ENCODE data around the gene HRH1. TPM values are rescaled to one million over a fixed set of nuclear protein-coding genes. Genes with fewer than 3 reads are reported as not detected.

Gene HRH1
- total RNA-seq, 1 donor from 2014 or later: 0.19 TPM

- no peak overlapping the region for H3K4me3 Mint-ChIP-seq
- H4K20me1 ChIP-seq (ENCODE audit: low read depth): no peaks in the 10 kb centered on the region
- no peaks in the 10 kb centered on the region for H3K27me3 ChIP-seq
- H2AFZ ChIP-seq (replicated peaks): no peak overlapping the region
- no peak for DNase-seq (ENCODE audit: low spot score)
- H3F3A ChIP-seq (ENCODE audit: low read depth): no peaks in the 10 kb centered on the region
- no peak for TF ChIP-seq EZH2 (IDR thresholded peaks at IDR 0.05)
- TF ChIP-seq EZH2phosphoT487 (IDR thresholded peaks at IDR 0.05): no peak
- no peak for TF ChIP-seq CTCF (IDR thresholded peaks at IDR 0.05)
- peaks cover 23% of the 10 kb centered on the region for H3K79me2 ChIP-seq (ENCODE audit: low read depth)
- H3K4me1 ChIP-seq: peaks cover 8% of the 10 kb centered on the region
- no peaks in the 10 kb centered on the region for H3K9me3 Mint-ChIP-seq
- H3K4me1 Mint-ChIP-seq: peaks cover 8% of the 10 kb centered on the region
- H3K27me3 Mint-ChIP-seq (ENCODE audit: insufficient read depth, low read depth): no peaks in the 10 kb centered on the region
- no peak overlapping the region for H3K4me3 ChIP-seq
- no peaks in the 10 kb centered on the region for H3K36me3 Mint-ChIP-seq
- no peak overlapping the region for H3K27ac ChIP-seq
- H3K27ac Mint-ChIP-seq: no peak overlapping the region
- no peaks in the 10 kb centered on the region for H3K36me3 ChIP-seq
- H3K4me2 ChIP-seq: no peak overlapping the region
- H3K9ac ChIP-seq: no peak overlapping the region
- H3K9me3 ChIP-seq (ENCODE audit: low read depth): no peaks in the 10 kb centered on the region
These were observed 122.6 kb downstream of the HRH1 start for GRCh38 chr3:11276901-11277300.

- H2AFZ ChIP-seq (replicated peaks): no peak overlapping the region
- H4K20me1 ChIP-seq (ENCODE audit: low read depth): no peaks in the 10 kb centered on the region
- no peaks in the 10 kb centered on the region for H3F3A ChIP-seq (ENCODE audit: low read depth)
- H3K36me3 ChIP-seq: no peaks in the 10 kb centered on the region
- TF ChIP-seq CTCF (IDR thresholded peaks at IDR 0.05): no peak
- no peak for TF ChIP-seq EZH2phosphoT487 (IDR thresholded peaks at IDR 0.05)
- TF ChIP-seq EZH2 (IDR thresholded peaks at IDR 0.05): no peak
- Mint-ChIP-seq H3K36me3 (no peaks in the 10 kb centered on the region), H3K9me3 (no peaks in the 10 kb centered on the region), H3K4me1 (no peaks in the 10 kb centered on the region), H3K4me3 (no peak overlapping the region), H3K27me3 (ENCODE audit: insufficient read depth, low read depth) (no peaks in the 10 kb centered on the region), H3K27ac (no peak overlapping the region)
- no peak overlapping the region for H3K4me3 ChIP-seq
- no peak overlapping the region for H3K4me2 ChIP-seq
- H3K4me1 ChIP-seq: no peaks in the 10 kb centered on the region
- H3K27me3 ChIP-seq: no peaks in the 10 kb centered on the region
- H3K79me2 ChIP-seq (ENCODE audit: low read depth): no peaks in the 10 kb centered on the region
- DNase-seq (ENCODE audit: low spot score): no peak
- H3K27ac ChIP-seq: no peak overlapping the region
- H3K9ac ChIP-seq: no peak overlapping the region
- H3K9me3 ChIP-seq (ENCODE audit: low read depth): no peaks in the 10 kb centered on the region
These were observed 128.2 kb downstream of the HRH1 start for GRCh38 chr3:11282250-11283138.

- Mint-ChIP-seq H3K27me3 (ENCODE audit: insufficient read depth, low read depth) (no peaks in the 10 kb centered on the region), H3K4me1 (no peaks in the 10 kb centered on the region), H3K4me3 (no peak overlapping the region), H3K27ac (no peak overlapping the region), H3K9me3 (no peaks in the 10 kb centered on the region), H3K36me3 (no peaks in the 10 kb centered on the region)
- no peaks in the 10 kb centered on the region for H3F3A ChIP-seq (ENCODE audit: low read depth)
- no peak overlapping the region for H3K4me3 ChIP-seq
- no peaks in the 10 kb centered on the region for H3K4me1 ChIP-seq
- H3K4me2 ChIP-seq: no peak overlapping the region
- no peak for DNase-seq (ENCODE audit: low spot score)
- no peaks in the 10 kb centered on the region for H3K36me3 ChIP-seq
- H4K20me1 ChIP-seq (ENCODE audit: low read depth): no peaks in the 10 kb centered on the region
- TF ChIP-seq CTCF (IDR thresholded peaks at IDR 0.05) (no peak), EZH2 (IDR thresholded peaks at IDR 0.05) (no peak), EZH2phosphoT487 (IDR thresholded peaks at IDR 0.05) (no peak)
- no peak overlapping the region for H3K27ac ChIP-seq
- no peaks in the 10 kb centered on the region for H3K79me2 ChIP-seq (ENCODE audit: low read depth)
- no peaks in the 10 kb centered on the region for H3K9me3 ChIP-seq (ENCODE audit: low read depth)
- H3K9ac ChIP-seq: no peak overlapping the region
- H2AFZ ChIP-seq (replicated peaks): no peak overlapping the region
- H3K27me3 ChIP-seq: no peaks in the 10 kb centered on the region
These were observed 128.8 kb downstream of the HRH1 start for GRCh38 chr3:11283139-11283475.
